HTR-8/SVneo (cell line): Measurements from ENCODE around the gene FN3K.
"Not testable (repeated sequence)": the region's sequence is repeated elsewhere in the genome, so short reads cannot be mapped to it uniquely, and the experiment has no call there.

Experiments used
- DNase-seq: peaks from one replicate; pipeline ENCODE4 v3.0.0; 2011; ENCODE audit warnings: low spot score, mixed read lengths; ENCODE audit not compliant: insufficient read length
- FAIRE-seq: peaks from 2 replicates; lab custom pipeline; 2011; peaks lifted over from hg19 to GRCh38; lab: Jason Lieb, UNC

FN3K gene

GRCh38 chr17:82767041-82767754 is 31.8 kb downstream of the FN3K start:
- peak; percentile 39 for DNase-seq
- FAIRE-seq, result no peak

GRCh38 chr17:82769041-82769440 is 33.6 kb downstream of the FN3K start:
- FAIRE-seq, result no peak
- no peak for DNase-seq

- FAIRE-seq (no peak), DNase-seq (no peak)
Observed at GRCh38 chr17:82772026-82772425, 36.6 kb downstream of the FN3K start.

GRCh38 chr17:82774456-82774855 is 39.0 kb downstream of the FN3K start:
- FAIRE-seq, DNase-seq: not testable (repeated sequence)

- peak; percentile 59 for DNase-seq
- FAIRE-seq, result no peak
Observed at GRCh38 chr17:82775001-82775823, 39.8 kb downstream of the FN3K start.

- DNase-seq, result no peak
- no peak for FAIRE-seq
Observed at GRCh38 chr17:82776454-82776853, 41.0 kb downstream of the FN3K start.

GRCh38 chr17:82777778-82778375 is 42.5 kb downstream of the FN3K start:
- not testable (repeated sequence) for FAIRE-seq, DNase-seq

- no peak for FAIRE-seq
- DNase-seq, result no peak
Observed at GRCh38 chr17:82779541-82779940, 44.1 kb downstream of the FN3K start.

GRCh38 chr17:82780195-82780594 is 44.8 kb downstream of the FN3K start:
- DNase-seq, result no peak
- FAIRE-seq, result no peak

- no peak for FAIRE-seq
- no peak for DNase-seq
Observed at GRCh38 chr17:82780971-82781893, 45.8 kb downstream of the FN3K start.

GRCh38 chr17:82781894-82782274 is 46.5 kb downstream of the FN3K start:
- DNase-seq (peak; percentile 94), FAIRE-seq (no peak)

- DNase-seq (no peak), FAIRE-seq (no peak)
Observed at GRCh38 chr17:82782657-82783207, 47.3 kb downstream of the FN3K start.

GRCh38 chr17:82783498-82783897 is 48.1 kb downstream of the FN3K start:
- no peak for FAIRE-seq

GRCh38 chr17:82785581-82785980 is 50.2 kb downstream of the FN3K start:
- not testable (repeated sequence) for FAIRE-seq, DNase-seq

More at GRCh38 chr17:82783498-82783897, 48.1 kb downstream of the FN3K start:
- DNase-seq, result no peak

GRCh38 chr17:82786427-82786826 is 51.0 kb downstream of the FN3K start:
- FAIRE-seq, result no peak
- no peak for DNase-seq

- no peak for DNase-seq
- no peak for FAIRE-seq
Observed at GRCh38 chr17:82787081-82787848, 51.9 kb downstream of the FN3K start.

- DNase-seq (no peak), FAIRE-seq (no peak)
Observed at GRCh38 chr17:82788206-82789001, 53.0 kb downstream of the FN3K start.

GRCh38 chr17:82789051-82789592 is 53.7 kb downstream of the FN3K start:
- no peak for FAIRE-seq

More at GRCh38 chr17:82789051-82789592, 53.7 kb downstream of the FN3K start:
- DNase-seq, result no peak
